A673 (cell line): Measurements from ENCODE around the gene RSPH10B. TPM values are rescaled to one million over a fixed set of nuclear protein-coding genes. Genes with fewer than 3 reads are reported as not detected.
A peak's percentile ranks its signal among the peaks of the same experiment; 100 is the strongest.
"Not testable (repeated sequence)": the region's sequence is repeated elsewhere in the genome, so short reads cannot be mapped to it uniquely, and the experiment has no call there.

Experiments
- BruUV-seq: library from RNA; stranded (reverse); fragments of 400-500 nt; replicated peaks from 2 replicates; lab custom pipeline; 2021; lab: Mats Ljungman, UMichigan
- CTCF ChIA-PET: fragments of 300-600 bp; sonication (Branson Sonifier 250); formaldehyde crosslinking; loops from one replicate; lab custom pipeline; 2022; ENCODE audit warnings: antibody characterized with exemption; lab: Charles Lee
- POLR2A ChIA-PET: fragments of 300-600 bp; sonication (Branson Sonifier 250); formaldehyde crosslinking; loops from one replicate; lab custom pipeline; 2022; ENCODE audit warnings: antibody characterized with exemption; ENCODE audit not compliant: low non-redundant PET; lab: Charles Lee
- DNase-seq: peaks from one replicate; pipeline ENCODE4 v3.0.0-alpha.2; 2015; ENCODE audit warnings: low spot score
- H3K27ac ChIP-seq: fragments of 200-600 bp; sonication (generic); 2 replicates; pipeline ENCODE4 v1.5.1; 2016; ENCODE audit warnings: mixed run types, low read depth, mild to moderate bottlenecking, mixed read lengths, antibody characterized with exemption, low read length; ENCODE audit not compliant: poor library complexity, severe bottlenecking
- H3K27me3 ChIP-seq: fragments of 200-600 bp; sonication (generic); replicated peaks from 2 replicates; pipeline ENCODE4 v1.6.1; 2017; ENCODE audit warnings: mixed run types, low read depth, mild to moderate bottlenecking, mixed read lengths, antibody characterized with exemption, low read length; ENCODE audit not compliant: insufficient read depth, poor library complexity
- H3K36me3 ChIP-seq: fragments of 200-600 bp; sonication (generic); 2 replicates; pipeline ENCODE4 v1.6.1; 2016; ENCODE audit warnings: mixed run types, mild to moderate bottlenecking, mixed read lengths, antibody characterized with exemption, low read length; ENCODE audit not compliant: insufficient read depth, poor library complexity, severe bottlenecking
- H3K4me1 ChIP-seq: fragments of 200-600 bp; sonication (generic); 2 replicates; pipeline ENCODE4 v1.6.1; 2017; ENCODE audit warnings: mixed run types, mild to moderate bottlenecking, mixed read lengths, antibody characterized with exemption, low read length; ENCODE audit not compliant: insufficient read depth, poor library complexity, severe bottlenecking
- H3K4me3 ChIP-seq: fragments of 200-600 bp; sonication (generic); 2 replicates; pipeline ENCODE4 v1.5.1; 2016; ENCODE audit warnings: low read depth, mixed run types, mild to moderate bottlenecking, mixed read lengths, low read length; ENCODE audit not compliant: poor library complexity, severe bottlenecking
- H3K9me3 ChIP-seq: fragments of 200-600 bp; sonication (generic); 2 replicates; pipeline ENCODE4 v1.6.1; 2016; ENCODE audit warnings: mixed run types, low read depth, mild to moderate bottlenecking, mixed read lengths, antibody characterized with exemption, low read length; ENCODE audit not compliant: poor library complexity, severe bottlenecking
- EZH2 ChIP-seq: fragments of 200-600 bp; sonication (generic); IDR thresholded peaks from 2 replicates; pipeline ENCODE4 v1.6.1; 2017; ENCODE audit warnings: borderline replicate concordance, low read depth, mild to moderate bottlenecking, mixed read lengths, antibody characterized with exemption, low read length; ENCODE audit not compliant: poor library complexity, severe bottlenecking
- intact Hi-C: fragments of 100-400 bp; cut with micrococcal nuclease; formaldehyde crosslinking; loops from one replicate; pipeline ENCODE4 v1.10.0; 2022; ENCODE audit not compliant: unreplicated experiment
- total RNA-seq: library from RNA; stranded (reverse); gene quantifications from 2 replicates; pipeline ENCODE4 v1.2.3, GENCODE V29; 2021
- TF ChIP-seq, protein P1 (sequence below): fragments of 300-800, 200-600 bp; sonication (generic); conservative IDR thresholded peaks from 2 replicates; pipeline ENCODE4 v1.5.1; 2017; ENCODE audit warnings: low read depth, mild to moderate bottlenecking, antibody characterized with exemption, low read length, moderate library complexity, mixed read lengths

RSPH10B gene
- total RNA-seq, 1 experiment from 2014 or later: 0.41 TPM

DNA sequence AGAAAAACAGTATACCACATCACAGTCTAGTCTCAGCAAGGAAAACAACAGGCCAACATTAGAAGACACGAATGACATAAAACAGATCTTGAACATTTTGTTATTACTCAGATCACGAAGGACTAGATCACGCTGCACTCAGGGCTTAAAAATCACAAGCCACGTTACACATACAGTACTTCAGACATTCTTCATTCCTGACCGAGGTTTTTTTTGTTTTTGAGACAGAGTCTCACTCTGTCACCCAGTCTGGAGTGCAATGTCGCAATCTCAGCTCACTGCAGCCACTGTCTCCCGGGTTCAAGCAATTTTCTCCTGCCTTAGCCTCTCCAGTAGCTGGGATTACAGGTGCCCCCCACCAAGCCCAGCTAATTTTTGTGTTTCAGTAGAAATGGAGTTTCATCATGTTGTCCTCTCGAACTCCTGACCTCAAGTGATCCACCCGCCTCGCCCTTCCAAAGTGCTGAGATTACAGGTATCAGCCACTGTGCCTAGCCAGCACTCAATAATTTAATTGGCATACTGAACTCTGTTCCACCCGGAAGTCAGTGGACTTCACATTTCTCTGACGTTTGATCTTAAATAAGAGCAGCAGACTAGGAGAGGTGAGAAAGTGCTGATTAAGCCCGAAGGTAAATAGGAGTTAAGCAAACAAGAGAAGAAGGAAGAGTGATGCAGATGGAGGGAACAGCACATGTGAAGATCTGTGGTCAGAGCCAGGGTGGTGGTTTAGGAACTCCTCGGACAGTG lies 42.0 kb upstream of the RSPH10B start:
- no peak for DNase-seq
- Histone ChIP-seq H3K9me3 (no peaks in the 10 kb centered on the region), H3K27ac (peak overlapping the region; percentile 8), H3K4me1 (peaks cover 31% of the 10 kb centered on the region), H3K4me3 (no peak overlapping the region), H3K36me3 (peaks cover 35% of the 10 kb centered on the region), H3K27me3 (no peaks in the 10 kb centered on the region)
- no TSS peak for BruUV-seq
- intact Hi-C loops: no loop called here
- ChIA-PET CTCF (no interaction called here), POLR2A (no interaction called here)
- TF ChIP-seq, protein P1, sequence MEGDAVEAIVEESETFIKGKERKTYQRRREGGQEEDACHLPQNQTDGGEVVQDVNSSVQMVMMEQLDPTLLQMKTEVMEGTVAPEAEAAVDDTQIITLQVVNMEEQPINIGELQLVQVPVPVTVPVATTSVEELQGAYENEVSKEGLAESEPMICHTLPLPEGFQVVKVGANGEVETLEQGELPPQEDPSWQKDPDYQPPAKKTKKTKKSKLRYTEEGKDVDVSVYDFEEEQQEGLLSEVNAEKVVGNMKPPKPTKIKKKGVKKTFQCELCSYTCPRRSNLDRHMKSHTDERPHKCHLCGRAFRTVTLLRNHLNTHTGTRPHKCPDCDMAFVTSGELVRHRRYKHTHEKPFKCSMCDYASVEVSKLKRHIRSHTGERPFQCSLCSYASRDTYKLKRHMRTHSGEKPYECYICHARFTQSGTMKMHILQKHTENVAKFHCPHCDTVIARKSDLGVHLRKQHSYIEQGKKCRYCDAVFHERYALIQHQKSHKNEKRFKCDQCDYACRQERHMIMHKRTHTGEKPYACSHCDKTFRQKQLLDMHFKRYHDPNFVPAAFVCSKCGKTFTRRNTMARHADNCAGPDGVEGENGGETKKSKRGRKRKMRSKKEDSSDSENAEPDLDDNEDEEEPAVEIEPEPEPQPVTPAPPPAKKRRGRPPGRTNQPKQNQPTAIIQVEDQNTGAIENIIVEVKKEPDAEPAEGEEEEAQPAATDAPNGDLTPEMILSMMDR: no peak
- TF ChIP-seq EZH2: no peak

DNA sequence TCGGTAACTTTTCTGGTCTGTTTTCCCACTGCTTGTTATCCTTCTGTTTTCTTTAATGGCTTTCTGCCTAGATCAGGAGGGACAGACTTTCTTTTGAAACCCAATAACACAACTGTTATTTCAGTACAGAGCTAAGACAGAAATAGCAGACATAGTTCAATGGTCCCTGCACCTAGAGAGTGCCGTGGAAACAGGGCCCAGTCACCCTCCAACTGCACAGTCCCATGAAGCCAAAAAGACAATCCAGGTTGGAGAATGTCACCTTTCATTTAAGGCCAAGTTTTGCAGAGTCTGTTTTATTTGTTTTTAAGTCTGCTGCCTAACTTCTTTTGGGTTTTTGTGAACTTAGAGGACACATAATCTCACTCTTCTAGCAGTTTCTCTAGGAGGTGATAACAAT lies 41.1 kb upstream of the RSPH10B start:
- Histone ChIP-seq H3K9me3 (no peaks in the 10 kb centered on the region), H3K4me3 (no peak overlapping the region), H3K36me3 (peaks cover 25% of the 10 kb centered on the region), H3K27ac (no peak overlapping the region), H3K27me3 (no peaks in the 10 kb centered on the region), H3K4me1 (peaks cover 26% of the 10 kb centered on the region)
- TF ChIP-seq, protein P1: no peak
- no peak for TF ChIP-seq EZH2
- TSS peak; percentile 35 for BruUV-seq
- DNase-seq: no peak
- CTCF ChIA-PET: no interaction called here
- POLR2A ChIA-PET: no interaction called here
- intact Hi-C loops: no loop called here

DNA sequence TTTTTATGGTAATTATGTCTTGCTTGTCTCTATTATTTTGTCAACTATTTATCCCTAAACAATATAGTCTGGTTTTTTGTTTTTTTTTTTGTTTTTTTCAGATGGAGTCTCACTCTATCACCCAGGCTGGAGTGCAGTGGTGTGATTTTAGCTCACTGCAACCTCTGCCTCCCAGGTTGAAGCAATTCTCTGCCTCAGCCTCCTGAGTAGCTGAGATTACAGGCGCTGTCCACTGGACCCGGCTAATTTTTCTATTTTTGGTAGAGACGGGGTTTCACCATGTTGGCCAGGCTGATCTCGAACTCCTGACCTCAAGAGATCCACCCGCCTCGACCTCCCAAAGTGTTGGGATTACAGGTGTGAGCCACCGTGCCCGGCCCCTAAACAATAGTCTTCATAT lies 39.9 kb upstream of the RSPH10B start:
- POLR2A ChIA-PET, BruUV-seq, intact Hi-C loops, DNase-seq, H3K27me3 ChIP-seq, H3K27ac ChIP-seq, CTCF ChIA-PET, H3K9me3 ChIP-seq: not testable (repeated sequence)
- peak overlapping the region; percentile 97 for H3K4me3 ChIP-seq
- H3K36me3 ChIP-seq: peaks cover 21% of the 10 kb centered on the region
- H3K4me1 ChIP-seq: peaks cover 14% of the 10 kb centered on the region
